Fibroblast of lung (primary cell): ENCODE results near the gene SPEG.

Experiments
- CTCF ChIP-seq, 2 donors: IDR thresholded peaks in 1 of 2; conservative IDR thresholded peaks in 1 of 2; 1 replicate in 1 of 2; 2 replicates in 1 of 2; pipeline ENCODE4 v1.5.1; 2011 to 2012; ENCODE audit warnings: low read length in 2 of 2, control low read depth in 1 of 2, inconsistent platforms in 1 of 2, low read depth in 1 of 2, mild to moderate bottlenecking in 1 of 2
- EZH2 ChIP-seq: IDR thresholded peaks from 2 replicates; pipeline ENCODE4 v1.5.1; 2012; ENCODE audit warnings: low read length, control low read depth, mild to moderate bottlenecking; ENCODE audit errors: missing control alignments

DNA sequence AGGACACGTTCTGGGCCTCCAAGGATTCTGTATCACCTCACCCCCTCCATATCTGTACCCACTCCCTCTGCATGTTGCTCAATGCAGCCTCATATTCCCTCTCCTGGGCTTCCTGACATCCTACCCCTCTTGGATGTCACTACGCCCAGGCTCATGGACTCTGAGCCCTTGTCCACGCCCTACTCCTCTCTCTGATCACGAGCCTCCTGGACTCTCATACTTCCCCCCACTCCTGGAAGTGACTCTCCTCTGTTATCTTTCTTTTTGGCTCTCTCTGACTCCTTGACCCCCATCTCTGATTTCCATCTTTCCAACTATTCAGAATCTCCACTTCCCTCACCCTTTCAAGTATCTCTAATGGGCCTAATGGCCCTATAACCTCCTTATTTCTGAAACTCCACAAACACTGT is 111.3 kb downstream of the SPEG start:
- TF ChIP-seq CTCF (conservative IDR thresholded peaks at IDR 0.05 in 1 of 2, IDR thresholded peaks at IDR 0.05 in 1 of 2; ENCODE audit: low read depth in 1 of 2, low read length in 2 of 2): no peak
- no peak for TF ChIP-seq EZH2
